SK-N-SH (cell line): Measurements from ENCODE around the gene PPP1R14B. TPM values are rescaled to one million over a fixed set of nuclear protein-coding genes. Genes with fewer than 3 reads are reported as not detected.
"Not testable (repeated sequence)": the region's sequence is repeated elsewhere in the genome, so short reads cannot be mapped to it uniquely, and the experiment has no call there.

Source experiments
- CTCF ChIA-PET: fragments of 300-600, 350-600 bp; formaldehyde crosslinking; extraction: SDS; loops from one replicate; lab custom pipeline; 2021; lab: Yijun Ruan, JAX
- POLR2A ChIA-PET: fragments of 350-600 bp; sonication (Branson Sonifier 250); formaldehyde crosslinking; extraction: SDS; loops from one replicate; lab custom pipeline; 2020; ENCODE audit warnings: antibody characterized with exemption, inconsistent platforms; lab: Yijun Ruan, JAX
- DNase-seq: peaks from one replicate; pipeline ENCODE4 v3.0.0; 2012
- H2AFZ ChIP-seq: fragments of 200-600 bp; sonication (generic); 2 replicates; pipeline ENCODE4 v1.8.1; 2016; ENCODE audit warnings: antibody characterized with exemption, mild to moderate bottlenecking, low read depth
- H3F3A ChIP-seq: fragments of 200-600 bp; sonication (generic); replicated peaks from 2 replicates; pipeline ENCODE3; 2016; ENCODE audit warnings: antibody characterized with exemption, mild to moderate bottlenecking; ENCODE audit not compliant: insufficient read depth
- H3K27ac ChIP-seq, 2 experiments: fragments of 200-500 bp in 1 of 2; fragments of 200-600 bp in 1 of 2; sonication (Bioruptor generic) in 1 of 2; sonication (generic), shearing (Covaris generic) in 1 of 2; 2 replicates each; pipeline versions ENCODE4 v1.5.1 to v1.6.1; 2014 to 2016; ENCODE audit warnings: low read depth in 2 of 2, inconsistent platforms in 1 of 2, low read length in 1 of 2, mild to moderate bottlenecking in 1 of 2, mixed read lengths in 1 of 2
- H3K27me3 ChIP-seq: fragments of 200-600 bp; sonication (generic), shearing (Covaris generic); 2 replicates; pipeline ENCODE4 v1.6.1; 2016; ENCODE audit warnings: mixed run types; ENCODE audit not compliant: insufficient read depth
- H3K36me3 ChIP-seq, 2 experiments: fragments of 200-500 bp in 1 of 2; fragments of 200-600 bp in 1 of 2; sonication (Bioruptor generic) in 1 of 2; sonication (generic) in 1 of 2; replicated peaks in 1 of 2; 2 replicates each; pipeline versions ENCODE3 to v1.5.1; 2014 to 2016; ENCODE audit warnings: low read length in 1 of 2, mild to moderate bottlenecking in 1 of 2; ENCODE audit not compliant: insufficient read depth in 2 of 2, control insufficient read depth in 1 of 2
- H3K4me1 ChIP-seq, 2 experiments: fragments of 200-500 bp in 1 of 2; fragments of 200-600 bp in 1 of 2; sonication (Bioruptor generic) in 1 of 2; sonication (generic), shearing (Covaris generic) in 1 of 2; 2 replicates each; pipeline versions ENCODE4 v1.5.1 to v1.6.1; 2014 to 2016; ENCODE audit warnings: low read depth in 1 of 2, low read length in 1 of 2, mixed run types in 1 of 2; ENCODE audit not compliant: insufficient read depth in 2 of 2, control insufficient read depth in 1 of 2
- H3K4me2 ChIP-seq: fragments of 200-600 bp; sonication (generic), shearing (Covaris generic); 2 replicates; pipeline ENCODE4 v1.6.1; 2017; ENCODE audit warnings: mixed run types
- H3K4me3 ChIP-seq, 2 experiments: fragments of 200-500 bp in 1 of 2; fragments of 200-600 bp in 1 of 2; sonication (Bioruptor generic) in 1 of 2; sonication (generic), shearing (Covaris generic) in 1 of 2; 2 replicates each; pipeline versions ENCODE4 v1.5.1 to v1.8.1; 2014 to 2016; ENCODE audit warnings: low read depth in 2 of 2, inconsistent platforms in 1 of 2, low read length in 1 of 2, mild to moderate bottlenecking in 1 of 2, mixed read lengths in 1 of 2, moderate library complexity in 1 of 2
- H3K79me2 ChIP-seq: fragments of 200-600 bp; sonication (generic); 2 replicates; pipeline ENCODE4 v1.8.1; 2017; ENCODE audit warnings: mild to moderate bottlenecking; ENCODE audit not compliant: insufficient read depth
- H3K9ac ChIP-seq: fragments of 200-600 bp; sonication (generic); 2 replicates; pipeline ENCODE4 v1.6.1; 2017; ENCODE audit warnings: mixed run types
- H3K9me2 ChIP-seq: fragments of 200-600 bp; sonication (generic); 2 replicates; pipeline ENCODE4 v1.6.1; 2017; ENCODE audit warnings: mixed run types
- H3K9me3 ChIP-seq: fragments of 200-600 bp; sonication (generic); 2 replicates; pipeline ENCODE4 v1.6.1; 2017; ENCODE audit warnings: mixed run types, mild to moderate bottlenecking, moderate library complexity
- H4K20me1 ChIP-seq: fragments of 200-600 bp; sonication (generic); 2 replicates; pipeline ENCODE4 v1.6.1; 2017; ENCODE audit warnings: mild to moderate bottlenecking, mixed run types; ENCODE audit not compliant: insufficient read depth
- EP300 ChIP-seq, 2 experiments: IDR thresholded peaks; 2 replicates each; pipeline versions ENCODE4 v1.4.0 to v1.6.1; 2012; ENCODE audit warnings: borderline replicate concordance in 1 of 2, low read depth in 1 of 2, low read length in 1 of 2
- EZH2phosphoT487 ChIP-seq: fragments of 200-600 bp; sonication (generic); IDR thresholded peaks from 2 replicates; pipeline ENCODE4 v1.6.1; 2017; ENCODE audit warnings: low read depth, mixed run types, mild to moderate bottlenecking, antibody characterized with exemption, moderate library complexity, borderline replicate concordance
- FOXJ3 ChIP-seq: sonication (generic); formaldehyde crosslinking; IDR thresholded peaks from 2 replicates; pipeline ENCODE4 v1.5.1; 2020; ENCODE audit warnings: mild to moderate bottlenecking, missing genetic modification reagents
- FOXM1 ChIP-seq: IDR thresholded peaks from 2 replicates; pipeline ENCODE4 v1.4.0; 2012; ENCODE audit warnings: low read depth, mild to moderate bottlenecking
- MXI1 ChIP-seq: IDR thresholded peaks from 2 replicates; pipeline ENCODE4 v1.6.1; 2012; ENCODE audit warnings: mild to moderate bottlenecking, low read depth, low read length, improper control_type of control experiment
- POLR2AphosphoS5 ChIP-seq: IDR thresholded peaks from 2 replicates; pipeline ENCODE4 v1.6.1; 2012; ENCODE audit warnings: low read depth, low read length
- WGBS: methylation state at CpG from one replicate; pipeline ENCODE4 v1.1.6; 2017; ENCODE audit warnings: low lambda C conversion rate; 5-methylcytosine and 5-hydroxymethylcytosine counted together
- polyA plus RNA-seq, 3 experiments: library from polyadenylated mRNA; depleted of rRNA; stranded (reverse); fragments of >200 nt; gene quantifications; 2 replicates each; pipeline ENCODE4 v1.2.3, GENCODE V29; 2012
- TF ChIP-seq, protein P1 (sequence below): IDR thresholded peaks from 2 replicates; pipeline ENCODE4 v1.4.0; 2012; ENCODE audit warnings: low read depth
- TF ChIP-seq, protein P2 (sequence below): IDR thresholded peaks from 2 replicates; pipeline ENCODE4; 2012

The PPP1R14B gene
- polyA plus RNA-seq, 1 of the 3 experiments (the other 2 are of a cell fraction) = 523 TPM

DNA sequence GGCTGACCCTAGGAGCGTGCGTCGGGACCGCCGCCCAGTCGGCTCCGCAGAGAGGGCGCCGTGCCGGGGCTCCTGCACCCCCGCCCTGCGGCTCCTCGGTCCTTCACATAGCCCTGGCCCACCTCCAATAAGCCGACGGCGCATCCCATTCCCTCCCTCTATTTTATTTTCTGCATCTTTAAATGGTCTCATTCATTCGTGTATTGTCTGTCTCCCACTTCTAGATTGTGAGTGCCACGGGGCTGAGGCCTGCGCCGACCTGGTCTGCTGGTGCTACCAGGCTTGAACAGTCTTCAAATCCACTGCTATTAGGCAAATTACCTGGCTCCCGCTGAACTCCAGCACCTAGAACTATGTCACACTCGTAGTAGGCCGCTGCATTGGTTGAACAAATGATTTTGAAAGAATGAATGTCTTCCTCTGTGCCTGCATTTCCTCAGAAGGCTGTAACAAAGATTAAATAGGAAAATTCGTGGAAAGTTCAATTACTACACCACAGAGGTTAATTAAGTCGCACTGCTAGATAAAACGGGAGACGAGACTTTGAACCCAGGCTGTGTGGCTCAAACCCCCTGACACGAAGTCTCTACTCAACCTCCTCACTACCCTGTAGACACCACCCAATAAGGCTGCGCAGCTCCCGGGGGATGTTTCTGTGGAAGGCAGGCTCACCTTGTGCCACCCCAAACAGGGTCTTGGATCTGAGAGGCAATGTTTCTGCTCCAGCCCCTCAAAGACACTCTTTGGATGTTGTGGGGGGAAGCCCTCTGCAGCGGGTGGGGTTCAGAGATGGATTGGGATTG is 1.2 kb upstream of the PPP1R14B start:
- Histone ChIP-seq H3K9ac (peak overlapping the region; percentile 91; the same call in 1 of the 2 replicates), H3K36me3 (peaks cover 10 to 14% of the 10 kb centered on the region in 2 experiments), H3K4me2 (peak overlapping the region; percentile 100; the same call in 1 of the 2 replicates), H3K9me2 (no peaks in the 10 kb centered on the region), H2AFZ (no peak overlapping the region), H4K20me1 (peaks cover 4% of the 10 kb centered on the region), H3K27me3 (no peaks in the 10 kb centered on the region), H3K79me2 (peaks cover 49% of the 10 kb centered on the region), H3F3A (peaks cover 11% of the 10 kb centered on the region), H3K27ac (peak overlapping the region; percentile 96 to 98; a peak in 3 of 4 replicates), H3K4me1 (peaks cover 12 to 49% of the 10 kb centered on the region in 2 experiments; a peak in 2 of 4 replicates), H3K4me3 (peak overlapping the region; percentile 92 to 98; a peak in 3 of 4 replicates), H3K9me3 (no peaks in the 10 kb centered on the region)
- CTCF ChIA-PET = interaction anchor here (0.7 to 4.6 kb wide), 7 partner anchors 15 to 54 kb away, joined by 3 to 89 read pairs (median 6); no protein-coding TSS in a partner anchor
- POLR2A ChIA-PET = interaction anchor here (0.6 to 12.4 kb wide), 3 partner anchors 16 to 125 kb away, joined by 7 to 112 read pairs (median 41); no protein-coding TSS in a partner anchor
- no peak for DNase-seq
- 58% methylated on average over 25 of the region's 31 CpGs for WGBS
- TF ChIP-seq FOXJ3 (CRISPR knock-in tag) (no peak), EP300 (IDR thresholded peaks at IDR 0.05; ENCODE audit: borderline replicate concordance in 1 of 2, low read depth in 1 of 2, low read length in 1 of 2) (no peak), FOXM1 (no peak), EZH2phosphoT487 (no peak), POLR2AphosphoS5 (no peak)
- TF ChIP-seq, protein P1, sequence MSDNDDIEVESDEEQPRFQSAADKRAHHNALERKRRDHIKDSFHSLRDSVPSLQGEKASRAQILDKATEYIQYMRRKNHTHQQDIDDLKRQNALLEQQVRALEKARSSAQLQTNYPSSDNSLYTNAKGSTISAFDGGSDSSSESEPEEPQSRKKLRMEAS = no peak
- TF ChIP-seq, protein P2, sequence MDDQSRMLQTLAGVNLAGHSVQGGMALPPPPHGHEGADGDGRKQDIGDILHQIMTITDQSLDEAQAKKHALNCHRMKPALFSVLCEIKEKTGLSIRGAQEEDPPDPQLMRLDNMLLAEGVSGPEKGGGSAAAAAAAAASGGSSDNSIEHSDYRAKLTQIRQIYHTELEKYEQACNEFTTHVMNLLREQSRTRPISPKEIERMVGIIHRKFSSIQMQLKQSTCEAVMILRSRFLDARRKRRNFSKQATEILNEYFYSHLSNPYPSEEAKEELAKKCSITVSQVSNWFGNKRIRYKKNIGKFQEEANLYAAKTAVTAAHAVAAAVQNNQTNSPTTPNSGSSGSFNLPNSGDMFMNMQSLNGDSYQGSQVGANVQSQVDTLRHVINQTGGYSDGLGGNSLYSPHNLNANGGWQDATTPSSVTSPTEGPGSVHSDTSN = no peak

DNA sequence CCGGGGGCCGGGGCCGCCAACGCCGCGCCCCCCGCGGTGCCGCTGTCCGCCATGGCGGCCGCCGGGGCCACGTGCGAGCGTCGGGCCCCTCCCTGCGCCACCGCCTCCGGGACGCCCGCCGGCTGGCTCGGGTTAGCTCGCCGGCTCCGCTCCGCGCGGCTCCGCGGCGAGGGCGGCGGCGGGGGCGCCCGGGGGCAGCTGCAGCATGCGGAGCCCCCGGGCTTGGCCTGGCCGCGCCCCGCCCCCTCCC is 197 bp downstream of the PPP1R14B start:
- peak overlapping the region; percentile 72; the same call in 1 of the 2 replicates for H3K9ac ChIP-seq
- H3K9me3 ChIP-seq, DNase-seq: not testable (repeated sequence)
- H3F3A ChIP-seq = peaks cover 11% of the 10 kb centered on the region
- peak overlapping the region; percentile 75 to 98 for H3K4me3 ChIP-seq
- TF ChIP-seq, protein P1 = peak; percentile 19; the same call in 1 of the 2 replicates
- 0 out of 2 replicates have a peak, but pooled peaks have one; percentile 29 for TF ChIP-seq MXI1
- TF ChIP-seq, all 33 proteins: peak for 2; not testable (repeated sequence) for 31
- Histone ChIP-seq H3K4me1 (peaks cover 9 to 45% of the 10 kb centered on the region in 2 experiments; a peak in 2 of 4 replicates), H3K4me2 (peak overlapping the region; percentile 77; the same call in 1 of the 2 replicates), H3K27ac (peak overlapping the region in 1 of 2 experiments; percentile 89; a peak in 3 of 4 replicates), H3K36me3 (peaks cover 10 to 14% of the 10 kb centered on the region in 2 experiments), H3K79me2 (peaks cover 49% of the 10 kb centered on the region)
- not testable (repeated sequence) for H3K9me2 ChIP-seq, H2AFZ ChIP-seq, H4K20me1 ChIP-seq, H3K27me3 ChIP-seq
- ChIA-PET CTCF (interaction anchor here (1.8 to 3.4 kb wide), 4 partner anchors 14 to 58 kb away, joined by 6 to 20 read pairs (median 12); partner anchors contain the start of gene ESRRA), POLR2A (interaction anchor here (1.0 to 12.4 kb wide), 6 partner anchors 15 to 65 kb away, joined by 3 to 112 read pairs (median 5); no protein-coding TSS in a partner anchor)
- WGBS = no CpG with 5 or more reads among the region's 43 CpGs
